ENCODE measurements around the gene MAP3K5. TPM values are rescaled to one million over a fixed set of nuclear protein-coding genes. Genes with fewer than 3 reads are reported as not detected.

MAP3K5 gene
- total RNA-seq, 1 donor from 2014 or later = 21.6 TPM

GRCh38 chr6:136539967-136540652 lies 252.2 kb downstream of the MAP3K5 start:
- DNase-seq (ENCODE audit: low read depth) = peak; percentile 55

DNA sequence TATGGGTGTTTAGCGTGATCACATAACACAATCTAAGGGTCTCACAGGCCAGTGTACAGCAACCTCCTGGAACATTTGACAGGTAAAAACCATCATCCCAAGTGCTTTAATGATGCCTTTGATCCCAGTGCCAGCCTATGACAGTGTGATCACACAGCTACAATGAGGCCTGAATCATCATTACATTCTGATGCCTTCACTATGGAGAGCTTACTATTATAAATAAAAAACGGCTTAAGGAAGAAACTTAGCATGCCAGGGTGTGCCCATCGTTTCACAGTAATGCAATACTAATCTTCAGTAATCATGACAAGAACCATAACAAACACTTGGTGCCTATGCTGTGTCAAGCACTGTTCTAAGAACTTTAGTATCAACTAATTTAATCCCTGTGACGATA lies 253.4 kb downstream of the MAP3K5 start:
- DNase-seq (ENCODE audit: low read depth) = no peak

GRCh38 chr6:136535880-136536650 lies 256.2 kb downstream of the MAP3K5 start:
- no peak for DNase-seq (ENCODE audit: low read depth)

DNA sequence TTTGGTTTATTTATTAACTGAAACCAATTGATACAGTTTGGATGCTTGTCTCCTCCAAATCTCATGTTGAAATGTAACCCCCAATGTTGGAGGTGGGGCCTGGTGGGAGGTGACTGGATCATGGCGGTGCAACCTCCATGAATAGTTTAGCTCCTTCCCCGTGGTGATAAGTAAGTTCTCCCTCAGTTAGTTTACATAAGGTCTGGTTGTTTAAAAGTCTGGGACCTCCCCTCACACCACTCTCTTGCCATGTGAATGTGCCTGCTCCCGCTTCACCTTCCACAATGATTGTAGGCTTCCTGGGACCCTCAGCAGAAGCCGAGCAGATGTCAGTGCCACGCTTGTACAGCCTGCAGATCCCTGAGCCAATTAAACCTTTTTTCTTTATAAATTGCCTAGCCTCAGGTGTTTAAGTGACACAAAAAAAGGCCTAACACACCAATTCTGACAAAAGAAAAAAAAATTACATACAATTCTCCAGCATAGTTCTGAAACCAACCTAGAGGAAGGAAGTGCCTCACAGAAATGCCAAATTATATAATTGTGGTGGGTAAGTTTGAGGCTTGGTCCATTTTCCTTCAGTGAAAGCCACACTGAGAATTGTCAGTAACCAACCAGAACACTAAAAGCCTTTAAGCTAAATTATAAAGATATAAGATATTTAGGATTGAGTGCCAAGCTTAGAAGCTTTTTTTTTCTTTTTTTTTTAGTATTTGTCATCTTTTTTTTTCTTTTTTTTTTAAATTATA lies 257.1 kb downstream of the MAP3K5 start:
- no peak for DNase-seq (ENCODE audit: low read depth)

- no peak for DNase-seq (ENCODE audit: low read depth)
Observed at GRCh38 chr6:136534268-136534667, 258.0 kb downstream of the MAP3K5 start.

GRCh38 chr6:136533487-136533886 lies 258.8 kb downstream of the MAP3K5 start:
- DNase-seq (ENCODE audit: low read depth) = no peak

DNA sequence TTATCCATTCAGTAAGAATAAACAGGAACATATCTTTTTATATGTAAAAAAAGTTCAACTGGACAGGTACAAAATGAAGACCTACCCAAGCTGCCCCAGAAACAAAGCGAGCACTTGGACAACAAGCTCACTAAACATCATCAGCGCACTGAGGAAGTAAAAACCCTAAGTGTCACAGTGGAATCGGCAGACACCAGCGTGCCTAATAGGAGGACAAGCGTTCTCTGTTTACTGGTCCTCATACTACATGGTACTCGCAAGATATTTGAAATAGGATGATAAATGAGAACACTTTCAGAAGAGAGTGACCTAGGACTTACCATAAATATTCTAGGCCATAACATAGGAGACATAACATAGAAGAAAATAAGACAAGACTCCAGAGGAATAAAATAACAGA lies 260.2 kb downstream of the MAP3K5 start:
- no peak for DNase-seq (ENCODE audit: low read depth)

- no peak for DNase-seq (ENCODE audit: low read depth)
Observed at GRCh38 chr6:136529710-136530109, 262.6 kb downstream of the MAP3K5 start.

DNA sequence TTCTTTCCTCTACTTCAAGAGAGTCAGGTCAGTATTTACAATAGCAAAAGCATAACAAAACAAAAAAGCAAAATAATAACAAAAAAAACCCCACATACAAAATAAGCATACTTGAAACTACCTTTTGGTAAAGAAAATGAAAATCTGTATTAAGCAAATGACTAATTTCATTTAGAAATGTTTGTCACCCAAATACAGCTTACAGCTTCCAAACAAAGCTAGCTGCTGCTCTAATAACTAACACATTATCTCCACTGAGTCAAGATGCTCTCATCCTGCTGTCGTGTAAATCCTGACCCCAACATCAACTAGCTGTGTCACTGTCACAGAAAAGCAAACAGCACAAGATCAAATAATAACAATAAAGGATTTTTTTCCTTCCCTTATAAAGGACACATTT lies 263.8 kb downstream of the MAP3K5 start:
- DNase-seq (ENCODE audit: low read depth) = no peak

DNA sequence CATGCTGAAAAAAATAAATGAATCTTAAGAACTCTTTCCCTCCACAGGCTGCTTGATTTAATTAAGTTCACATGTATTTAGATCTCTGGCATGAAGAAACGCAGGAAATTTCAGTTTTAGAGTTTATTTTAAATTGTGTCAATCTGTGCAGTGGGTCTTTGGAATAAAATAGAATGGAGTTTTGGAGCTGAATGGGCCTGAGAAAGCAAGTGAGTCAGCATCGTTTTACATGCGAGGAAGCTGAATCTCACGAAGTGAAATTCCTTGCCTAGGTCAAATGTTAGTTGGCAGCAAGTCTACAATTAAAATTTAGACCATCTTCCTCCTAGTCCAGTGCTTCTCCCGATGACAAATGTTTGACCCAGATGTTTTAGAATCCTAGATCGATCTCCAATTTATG lies 264.4 kb downstream of the MAP3K5 start:
- peak; percentile 61 for DNase-seq (ENCODE audit: low read depth)

GRCh38 chr6:136526937-136527336 lies 265.3 kb downstream of the MAP3K5 start:
- no peak for DNase-seq (ENCODE audit: low read depth)

- peak; percentile 65 for DNase-seq (ENCODE audit: low read depth)
Observed at GRCh38 chr6:136526196-136526930, 265.9 kb downstream of the MAP3K5 start.

DNA sequence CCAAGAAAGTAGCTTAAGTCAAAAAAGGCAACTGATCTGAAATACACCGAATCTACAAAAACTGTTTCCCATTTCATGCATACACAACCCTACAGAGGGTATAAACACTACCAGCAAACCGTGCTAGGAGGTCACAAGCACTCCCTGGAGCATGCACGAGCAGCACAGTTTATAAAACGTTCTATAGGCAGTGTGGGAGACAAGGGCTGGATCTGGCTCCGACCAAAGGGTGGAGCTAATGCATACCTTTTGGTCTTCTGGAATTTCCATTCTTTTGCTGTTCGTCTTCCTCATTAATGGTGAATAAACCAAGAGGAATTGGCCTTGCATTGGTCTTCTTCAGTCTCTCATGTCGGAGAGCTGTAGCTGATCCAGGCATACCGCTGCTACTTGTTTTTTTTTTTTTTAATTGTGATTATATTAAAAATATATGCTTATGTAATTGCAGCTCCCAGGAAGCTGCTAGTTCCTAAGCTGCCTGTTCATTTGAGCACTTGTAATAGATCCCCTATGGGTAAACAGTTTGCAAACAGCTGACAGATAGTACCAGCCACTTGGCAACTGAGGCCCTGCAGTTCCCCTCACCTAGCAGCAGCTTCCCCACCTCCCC lies 266.6 kb downstream of the MAP3K5 start:
- no peak for DNase-seq (ENCODE audit: low read depth)

- no peak for DNase-seq (ENCODE audit: low read depth)
Observed at GRCh38 chr6:136524936-136525413, 267.3 kb downstream of the MAP3K5 start.

DNA sequence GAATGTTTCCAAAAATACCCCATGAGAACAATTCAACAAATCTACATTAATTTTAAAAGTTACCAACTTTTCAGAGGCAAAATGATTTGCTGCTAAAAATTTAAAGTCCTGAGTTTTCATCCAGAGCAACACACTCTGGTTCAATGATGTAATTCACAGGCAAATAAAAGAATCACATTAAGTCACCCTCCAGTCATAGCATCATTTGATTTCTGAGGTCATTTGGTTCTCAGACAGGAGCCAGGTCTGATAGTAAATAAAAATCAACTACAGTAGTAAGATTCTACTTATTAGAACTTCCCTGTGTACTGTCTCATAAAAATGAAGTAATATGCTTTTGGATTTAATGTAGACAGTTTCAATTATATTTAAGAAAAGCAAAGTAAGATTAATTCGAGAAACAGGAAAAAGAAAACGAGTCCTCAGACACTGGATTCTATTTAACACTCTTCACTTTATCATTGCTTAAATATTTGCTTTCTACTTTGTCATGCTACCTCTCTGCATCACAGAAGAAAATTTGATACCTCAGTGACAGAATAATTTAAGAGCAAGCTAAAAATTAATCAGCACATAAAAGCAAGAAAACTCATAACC lies 267.8 kb downstream of the MAP3K5 start:
- no peak for DNase-seq (ENCODE audit: low read depth)

- no peak for DNase-seq (ENCODE audit: low read depth)
Observed at GRCh38 chr6:136523196-136523595, 269.1 kb downstream of the MAP3K5 start.

DNA sequence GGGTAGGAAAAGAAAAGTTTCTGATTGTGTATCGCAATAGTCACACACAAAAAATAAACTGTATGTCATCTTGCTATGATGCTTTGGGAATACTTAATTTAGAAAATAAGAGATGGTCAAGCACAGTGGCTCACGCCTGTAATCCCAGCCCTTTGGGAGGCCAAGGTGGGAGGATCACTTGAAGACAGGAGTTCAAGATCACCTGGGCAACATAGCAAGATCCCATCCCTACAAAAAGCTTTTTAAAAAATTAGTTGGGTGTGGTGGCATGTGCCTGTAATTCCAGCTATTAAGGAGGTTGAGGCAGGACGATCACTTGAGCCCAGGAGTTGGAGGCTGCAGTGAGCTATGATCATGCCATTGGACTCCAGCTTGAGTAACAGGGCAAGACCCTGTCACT lies 269.6 kb downstream of the MAP3K5 start:
- DNase-seq (ENCODE audit: low read depth) = no peak

DNA sequence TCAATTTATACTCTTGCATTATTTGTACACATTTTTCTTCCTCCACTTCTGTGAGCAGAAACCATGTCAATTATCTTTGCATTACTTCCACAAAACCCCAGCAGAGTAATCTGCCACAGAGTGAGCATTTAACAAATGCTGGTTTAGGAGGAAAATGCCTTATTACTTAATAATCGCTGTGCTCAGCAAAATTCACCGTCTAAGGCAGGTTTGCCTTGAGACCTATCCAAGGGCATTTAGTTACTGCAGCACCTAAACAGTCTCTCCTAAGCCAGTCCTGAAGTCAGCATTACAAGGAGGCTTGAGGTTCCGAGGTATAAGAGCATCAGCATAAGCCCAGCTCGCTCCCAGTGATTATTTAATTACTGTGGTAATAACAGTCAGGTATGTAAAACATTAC lies 270.4 kb downstream of the MAP3K5 start:
- no peak for DNase-seq (ENCODE audit: low read depth)

- no peak for DNase-seq (ENCODE audit: low read depth)
Observed at GRCh38 chr6:136521427-136521826, 270.9 kb downstream of the MAP3K5 start.

- DNase-seq (ENCODE audit: low read depth) = no peak
Observed at GRCh38 chr6:136520517-136520916, 271.8 kb downstream of the MAP3K5 start.

DNA sequence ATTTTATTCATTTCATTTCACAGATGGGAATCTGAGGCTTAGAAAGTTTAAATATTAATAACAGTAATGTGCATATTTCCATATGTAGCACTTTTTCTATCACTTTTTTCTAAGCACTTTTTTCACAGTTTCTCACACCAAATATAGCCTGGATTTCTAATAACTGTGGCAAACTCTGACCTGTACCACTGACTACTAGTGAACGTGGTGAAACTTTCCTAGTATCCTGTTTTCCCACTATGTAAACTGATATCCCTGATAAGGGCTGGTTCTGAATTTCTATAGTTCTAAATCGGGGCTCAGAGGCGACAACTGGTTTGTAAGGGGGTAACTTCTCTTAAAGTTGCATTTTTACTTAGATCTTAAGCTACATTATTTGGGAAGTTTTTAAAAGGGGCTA lies 274.7 kb downstream of the MAP3K5 start:
- DNase-seq (ENCODE audit: low read depth) = no peak

All from renal cortical epithelial cell (primary cell).